Loucy (cell line): Measurements from ENCODE around the gene PRAC2.

Experiments used
- H2AFZ ChIP-seq: fragments of 200-600 bp; sonication (generic); 2 replicates; pipeline ENCODE4 v1.6.0; 2016; ENCODE audit warnings: antibody characterized with exemption, mild to moderate bottlenecking, low read length, moderate library complexity
- H3F3A ChIP-seq: fragments of 200-600 bp; 2 replicates; pipeline ENCODE4 v1.6.0; 2016; ENCODE audit warnings: antibody characterized with exemption, low read depth, mild to moderate bottlenecking
- H3K27me3 ChIP-seq: fragments of 200-600 bp; sonication (generic); 2 replicates; pipeline ENCODE4 v1.6.1; 2014; ENCODE audit warnings: low read length, mild to moderate bottlenecking; ENCODE audit not compliant: insufficient read depth, poor library complexity, severe bottlenecking
- H3K36me3 ChIP-seq: fragments of 200-600 bp; sonication (generic); 2 replicates; pipeline ENCODE4 v1.6.1; 2016; ENCODE audit warnings: low read length; ENCODE audit not compliant: insufficient read depth
- H3K4me1 ChIP-seq: fragments of 200-600 bp; sonication (generic); 2 replicates; pipeline ENCODE4 v1.5.1; 2014; ENCODE audit warnings: low read length, mild to moderate bottlenecking; ENCODE audit not compliant: insufficient read depth, poor library complexity, severe bottlenecking
- H3K4me2 ChIP-seq: fragments of 200-600 bp; sonication (generic); 2 replicates; pipeline ENCODE4 v1.6.0; 2014; ENCODE audit warnings: antibody characterized with exemption, low read length, low read depth, mild to moderate bottlenecking; ENCODE audit not compliant: poor library complexity, severe bottlenecking
- H3K4me3 ChIP-seq: fragments of 200-600 bp; sonication (generic); 2 replicates; pipeline ENCODE4 v1.5.1; 2014; ENCODE audit warnings: low read length, mild to moderate bottlenecking, mixed read lengths; ENCODE audit not compliant: poor library complexity, severe bottlenecking
- H3K79me2 ChIP-seq: fragments of 200-600 bp; sonication (generic); 2 replicates; pipeline ENCODE4 v1.6.1; 2014; ENCODE audit warnings: low read length; ENCODE audit not compliant: insufficient read depth
- H3K9ac ChIP-seq: fragments of 200-600 bp; sonication (generic); 2 replicates; pipeline ENCODE4 v1.6.0; 2014; ENCODE audit warnings: mild to moderate bottlenecking, low read depth, low read length, moderate library complexity; ENCODE audit not compliant: poor library complexity, severe bottlenecking
- H3K9me2 ChIP-seq: fragments of 200-600 bp; sonication (generic); replicated peaks from 2 replicates; pipeline ENCODE4 v1.6.1; 2016; ENCODE audit warnings: low read depth, low read length, mixed read lengths
- H3K9me3 ChIP-seq: fragments of 200-600 bp; sonication (generic); 2 replicates; pipeline ENCODE4 v1.6.1; 2014; ENCODE audit warnings: mild to moderate bottlenecking, antibody characterized with exemption, low read length, low read depth; ENCODE audit not compliant: insufficient read depth
- H4K20me1 ChIP-seq: fragments of 200-600 bp; sonication (generic); 2 replicates; pipeline ENCODE4 v1.6.0; 2014; ENCODE audit warnings: antibody characterized with exemption, low read length, mild to moderate bottlenecking; ENCODE audit not compliant: insufficient read depth, poor library complexity, severe bottlenecking
- EZH2phosphoT487 ChIP-seq: fragments of 200-600 bp; IDR thresholded peaks from 2 replicates; pipeline ENCODE4 v1.6.1; 2018; ENCODE audit warnings: antibody characterized with exemption, mild to moderate bottlenecking, moderate library complexity, borderline replicate concordance
- TF ChIP-seq, protein P1 (sequence below): fragments of 200-600 bp; sonication (generic); conservative IDR thresholded peaks from 2 replicates; pipeline ENCODE4 v1.5.1; 2014; ENCODE audit warnings: mild to moderate bottlenecking, antibody characterized with exemption, low read length

Gene PRAC2

DNA sequence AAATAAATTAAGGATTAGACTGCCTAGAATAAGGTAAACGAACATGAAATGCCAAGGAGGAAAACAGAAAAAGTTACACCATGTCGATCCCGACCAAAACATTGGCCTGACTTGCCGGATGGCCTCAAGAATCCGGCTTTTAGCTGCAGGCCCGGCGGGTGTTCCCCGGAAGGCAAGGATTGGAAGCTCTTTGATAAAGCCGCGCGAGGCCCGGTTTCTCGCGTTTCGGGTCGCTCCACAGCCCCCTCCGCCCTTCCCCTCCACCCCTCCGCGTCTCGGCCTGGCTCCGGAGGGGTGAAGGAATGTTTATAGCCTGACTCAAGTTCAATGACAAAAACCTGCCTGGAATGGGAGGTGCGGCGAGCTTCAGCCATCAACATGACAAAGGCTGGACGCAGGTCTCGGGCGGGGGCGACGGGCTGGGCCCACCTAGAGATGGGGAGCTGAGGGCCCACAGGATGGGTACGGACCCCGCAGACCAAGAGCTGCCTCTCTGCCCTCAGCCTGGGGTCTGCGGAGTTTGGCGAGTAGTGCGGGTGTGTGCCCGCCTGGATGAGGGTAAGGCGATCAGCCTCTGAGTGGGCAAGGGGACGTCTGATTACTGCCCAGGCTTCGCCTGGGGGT is 3.2 kb upstream of the PRAC2 start:
- no peaks in the 10 kb centered on the region for H3K9me3 ChIP-seq
- no peak overlapping the region for H3K4me2 ChIP-seq
- no peak overlapping the region for H3K9ac ChIP-seq
- peaks cover 12% of the 10 kb centered on the region for H3K4me1 ChIP-seq
- no peak overlapping the region for H3K4me3 ChIP-seq
- no peaks in the 10 kb centered on the region for H3K9me2 ChIP-seq
- H3K36me3 ChIP-seq = no peaks in the 10 kb centered on the region
- TF ChIP-seq, protein P1, sequence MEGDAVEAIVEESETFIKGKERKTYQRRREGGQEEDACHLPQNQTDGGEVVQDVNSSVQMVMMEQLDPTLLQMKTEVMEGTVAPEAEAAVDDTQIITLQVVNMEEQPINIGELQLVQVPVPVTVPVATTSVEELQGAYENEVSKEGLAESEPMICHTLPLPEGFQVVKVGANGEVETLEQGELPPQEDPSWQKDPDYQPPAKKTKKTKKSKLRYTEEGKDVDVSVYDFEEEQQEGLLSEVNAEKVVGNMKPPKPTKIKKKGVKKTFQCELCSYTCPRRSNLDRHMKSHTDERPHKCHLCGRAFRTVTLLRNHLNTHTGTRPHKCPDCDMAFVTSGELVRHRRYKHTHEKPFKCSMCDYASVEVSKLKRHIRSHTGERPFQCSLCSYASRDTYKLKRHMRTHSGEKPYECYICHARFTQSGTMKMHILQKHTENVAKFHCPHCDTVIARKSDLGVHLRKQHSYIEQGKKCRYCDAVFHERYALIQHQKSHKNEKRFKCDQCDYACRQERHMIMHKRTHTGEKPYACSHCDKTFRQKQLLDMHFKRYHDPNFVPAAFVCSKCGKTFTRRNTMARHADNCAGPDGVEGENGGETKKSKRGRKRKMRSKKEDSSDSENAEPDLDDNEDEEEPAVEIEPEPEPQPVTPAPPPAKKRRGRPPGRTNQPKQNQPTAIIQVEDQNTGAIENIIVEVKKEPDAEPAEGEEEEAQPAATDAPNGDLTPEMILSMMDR = no peak
- no peak for TF ChIP-seq EZH2phosphoT487
- no peaks in the 10 kb centered on the region for H3K27me3 ChIP-seq
- no peaks in the 10 kb centered on the region for H3F3A ChIP-seq
- no peaks in the 10 kb centered on the region for H4K20me1 ChIP-seq
- H2AFZ ChIP-seq = no peak overlapping the region
- H3K79me2 ChIP-seq = no peaks in the 10 kb centered on the region

DNA sequence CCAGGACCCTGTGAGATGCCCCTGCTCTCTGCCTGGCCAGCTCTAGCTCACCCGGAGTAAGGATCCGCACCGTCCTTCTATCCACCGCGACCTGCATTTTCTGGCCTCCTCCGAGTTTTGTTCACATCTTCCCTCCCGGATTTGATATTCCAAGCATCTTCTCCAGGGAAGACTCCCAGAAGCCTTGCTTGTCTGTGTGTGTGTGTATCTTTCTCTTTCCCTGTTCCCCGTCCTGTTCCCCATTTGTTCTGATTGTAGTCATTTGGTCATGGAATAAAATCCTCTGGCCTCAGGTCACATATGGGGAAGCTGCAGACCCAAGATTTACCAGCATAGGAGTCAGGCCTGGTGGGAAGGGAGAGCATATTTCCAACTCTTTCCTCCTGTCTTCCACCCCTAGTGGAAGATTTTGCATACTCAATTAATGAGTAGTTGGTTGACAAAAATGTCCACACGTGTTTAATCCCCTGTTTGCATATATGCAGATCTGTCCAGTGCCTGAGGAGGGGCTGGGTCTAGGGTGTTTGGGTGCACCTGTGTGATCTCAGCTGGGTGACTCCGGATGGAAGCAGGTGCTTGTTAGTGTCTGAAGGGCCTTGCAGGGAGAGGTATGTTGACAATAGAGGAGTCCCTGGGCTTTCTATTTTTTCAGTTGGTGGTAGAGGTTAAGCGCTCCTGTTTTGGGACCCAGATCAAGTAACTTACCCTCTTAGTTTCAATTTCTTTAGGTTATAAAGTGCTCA is 2.5 kb upstream of the PRAC2 start:
- no peaks in the 10 kb centered on the region for H3K79me2 ChIP-seq
- no peak overlapping the region for H3K4me3 ChIP-seq
- H3F3A ChIP-seq = no peaks in the 10 kb centered on the region
- TF ChIP-seq, protein P1 = no peak
- TF ChIP-seq EZH2phosphoT487 = no peak
- H4K20me1 ChIP-seq = no peaks in the 10 kb centered on the region
- H3K9me2 ChIP-seq = no peaks in the 10 kb centered on the region
- no peaks in the 10 kb centered on the region for H3K9me3 ChIP-seq
- H3K9ac ChIP-seq = no peak overlapping the region
- no peak overlapping the region for H3K4me2 ChIP-seq
- H2AFZ ChIP-seq = no peak overlapping the region
- H3K4me1 ChIP-seq = peaks cover 10% of the 10 kb centered on the region
- H3K36me3 ChIP-seq = no peaks in the 10 kb centered on the region
- no peaks in the 10 kb centered on the region for H3K27me3 ChIP-seq

DNA sequence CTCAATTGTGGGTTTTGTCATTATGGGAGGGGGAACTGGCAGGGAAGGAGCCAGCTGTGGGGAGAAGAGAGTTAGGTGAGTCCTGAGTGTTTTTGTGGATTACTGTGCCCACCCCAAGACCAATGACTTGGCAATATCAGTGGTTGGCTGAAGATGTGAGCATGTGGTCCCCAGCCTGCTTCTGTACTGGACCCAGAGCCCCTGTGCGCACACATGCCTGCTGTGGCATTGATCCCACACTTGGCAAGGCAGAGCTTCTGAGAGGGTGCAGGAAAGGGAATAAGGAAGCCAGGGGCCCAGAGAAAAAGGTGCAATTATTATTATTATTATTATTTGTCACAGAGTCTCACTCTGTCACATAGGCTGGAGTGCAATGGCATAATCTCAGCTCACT is 2.0 kb upstream of the PRAC2 start:
- Histone ChIP-seq H3K9ac (no peak overlapping the region), H3K27me3 (no peaks in the 10 kb centered on the region), H3K4me2 (no peak overlapping the region), H3K36me3 (no peaks in the 10 kb centered on the region), H3K4me3 (no peak overlapping the region), H4K20me1 (no peaks in the 10 kb centered on the region), H3K9me3 (no peaks in the 10 kb centered on the region), H3K4me1 (peaks cover 4% of the 10 kb centered on the region), H3K79me2 (no peaks in the 10 kb centered on the region), H3K9me2 (no peaks in the 10 kb centered on the region), H2AFZ (no peak overlapping the region), H3F3A (no peaks in the 10 kb centered on the region)
- TF ChIP-seq, protein P1 = no peak
- no peak for TF ChIP-seq EZH2phosphoT487
